ENCODE data around the gene ASPM. TPM values are rescaled to one million over a fixed set of nuclear protein-coding genes. Genes with fewer than 3 reads are reported as not detected.
"Not testable (repeated sequence)": the region's sequence is repeated elsewhere in the genome, so short reads cannot be mapped to it uniquely, and the experiment has no call there.

ASPM gene
- total RNA-seq, 1 donor from 2014 or later = 146 TPM

DNA sequence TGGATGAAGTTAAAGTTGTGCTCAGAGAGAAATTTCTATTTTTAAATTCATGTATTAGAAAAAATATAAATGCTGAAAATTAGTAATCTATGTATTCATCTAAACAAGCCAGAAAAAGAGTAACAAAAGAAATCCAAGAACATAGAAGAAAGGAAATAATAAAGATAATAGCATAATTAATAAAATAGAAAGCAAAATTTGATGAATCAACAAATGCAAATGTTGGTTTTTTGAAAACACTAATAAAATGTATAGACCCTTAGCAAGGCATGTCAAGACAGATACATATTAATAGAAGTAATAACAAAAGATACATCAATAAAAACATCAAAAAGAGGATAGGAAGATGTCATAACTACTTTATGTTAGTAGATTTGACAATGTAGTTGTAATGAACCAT lies 97.4 kb downstream of the ASPM start:
- no peak overlapping the region for H3K4me2 ChIP-seq
- no peaks in the 10 kb centered on the region for H3K36me3 Mint-ChIP-seq
- H3K4me3 ChIP-seq = no peak overlapping the region
- H3K27ac ChIP-seq = no peak overlapping the region
- H3K27ac Mint-ChIP-seq = no peak overlapping the region
- H2AFZ ChIP-seq (replicated peaks) = no peak overlapping the region
- no peaks in the 10 kb centered on the region for H3K27me3 ChIP-seq
- no peak overlapping the region for H3K4me3 Mint-ChIP-seq
- H3K36me3 ChIP-seq = no peaks in the 10 kb centered on the region
- H3F3A ChIP-seq (ENCODE audit: low read depth) = no peaks in the 10 kb centered on the region
- H4K20me1 ChIP-seq (ENCODE audit: low read depth) = no peaks in the 10 kb centered on the region
- H3K27me3 Mint-ChIP-seq (ENCODE audit: insufficient read depth, low read depth) = no peaks in the 10 kb centered on the region
- no peaks in the 10 kb centered on the region for H3K4me1 ChIP-seq
- TF ChIP-seq EZH2 (IDR thresholded peaks at IDR 0.05) = no peak
- TF ChIP-seq, protein P1, sequence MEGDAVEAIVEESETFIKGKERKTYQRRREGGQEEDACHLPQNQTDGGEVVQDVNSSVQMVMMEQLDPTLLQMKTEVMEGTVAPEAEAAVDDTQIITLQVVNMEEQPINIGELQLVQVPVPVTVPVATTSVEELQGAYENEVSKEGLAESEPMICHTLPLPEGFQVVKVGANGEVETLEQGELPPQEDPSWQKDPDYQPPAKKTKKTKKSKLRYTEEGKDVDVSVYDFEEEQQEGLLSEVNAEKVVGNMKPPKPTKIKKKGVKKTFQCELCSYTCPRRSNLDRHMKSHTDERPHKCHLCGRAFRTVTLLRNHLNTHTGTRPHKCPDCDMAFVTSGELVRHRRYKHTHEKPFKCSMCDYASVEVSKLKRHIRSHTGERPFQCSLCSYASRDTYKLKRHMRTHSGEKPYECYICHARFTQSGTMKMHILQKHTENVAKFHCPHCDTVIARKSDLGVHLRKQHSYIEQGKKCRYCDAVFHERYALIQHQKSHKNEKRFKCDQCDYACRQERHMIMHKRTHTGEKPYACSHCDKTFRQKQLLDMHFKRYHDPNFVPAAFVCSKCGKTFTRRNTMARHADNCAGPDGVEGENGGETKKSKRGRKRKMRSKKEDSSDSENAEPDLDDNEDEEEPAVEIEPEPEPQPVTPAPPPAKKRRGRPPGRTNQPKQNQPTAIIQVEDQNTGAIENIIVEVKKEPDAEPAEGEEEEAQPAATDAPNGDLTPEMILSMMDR (IDR thresholded peaks at IDR 0.05) = no peak
- TF ChIP-seq EZH2phosphoT487 (IDR thresholded peaks at IDR 0.05) = no peak
- H3K79me2 ChIP-seq (ENCODE audit: low read depth) = no peaks in the 10 kb centered on the region
- no peak overlapping the region for H3K9ac ChIP-seq
- no peak for DNase-seq (ENCODE audit: low spot score)
- no peaks in the 10 kb centered on the region for H3K4me1 Mint-ChIP-seq
- no peaks in the 10 kb centered on the region for H3K9me3 Mint-ChIP-seq
- H3K9me3 ChIP-seq (ENCODE audit: low read depth) = no peaks in the 10 kb centered on the region

DNA sequence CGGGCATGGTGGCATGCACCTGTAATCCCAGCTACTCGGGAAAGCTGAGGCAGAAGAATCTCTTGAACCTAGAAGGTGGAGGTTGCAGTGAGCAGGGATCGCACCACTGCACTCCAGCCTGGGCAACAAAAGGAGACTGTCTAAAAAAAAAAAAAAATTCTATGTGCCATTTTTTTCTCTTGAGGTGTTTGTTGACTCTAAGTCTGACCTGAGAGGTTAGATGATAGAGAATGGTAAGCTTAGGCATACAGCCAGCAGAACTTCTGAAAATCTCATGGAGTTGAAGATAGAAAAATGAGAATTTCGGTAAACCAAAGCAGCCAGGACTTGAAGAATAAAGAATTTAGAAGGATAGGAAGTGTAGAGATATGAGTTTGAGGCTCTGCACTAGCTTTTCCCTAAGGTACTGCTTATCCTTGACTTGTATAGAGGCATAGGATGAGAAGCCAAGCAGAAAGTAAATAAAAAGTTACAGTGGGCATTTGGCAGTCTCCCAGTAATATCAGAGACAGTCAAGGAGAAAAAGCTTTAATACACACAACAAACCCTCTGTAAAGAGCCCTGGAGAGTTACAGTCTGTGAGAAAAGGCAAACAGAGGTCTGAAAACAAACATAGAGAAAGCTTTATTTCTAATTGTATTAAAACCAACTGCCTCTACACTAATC lies 103.7 kb downstream of the ASPM start:
- no peaks in the 10 kb centered on the region for H3K27me3 Mint-ChIP-seq (ENCODE audit: insufficient read depth, low read depth)
- Histone ChIP-seq H3K9ac (no peak overlapping the region), H2AFZ (replicated peaks) (no peak overlapping the region), H3K4me2 (no peak overlapping the region), H4K20me1 (ENCODE audit: low read depth) (no peaks in the 10 kb centered on the region), H3K27ac (no peak overlapping the region), H3K4me3 (no peak overlapping the region), H3K4me1 (no peaks in the 10 kb centered on the region), H3K79me2 (ENCODE audit: low read depth) (no peaks in the 10 kb centered on the region), H3F3A (ENCODE audit: low read depth) (no peaks in the 10 kb centered on the region), H3K27me3 (no peaks in the 10 kb centered on the region), H3K36me3 (no peaks in the 10 kb centered on the region), H3K9me3 (ENCODE audit: low read depth) (no peaks in the 10 kb centered on the region)
- H3K9me3 Mint-ChIP-seq = no peaks in the 10 kb centered on the region
- TF ChIP-seq EZH2phosphoT487 (IDR thresholded peaks at IDR 0.05) = no peak
- DNase-seq (ENCODE audit: low spot score) = no peak
- no peaks in the 10 kb centered on the region for H3K36me3 Mint-ChIP-seq
- no peak overlapping the region for H3K27ac Mint-ChIP-seq
- H3K4me3 Mint-ChIP-seq = no peak overlapping the region
- no peaks in the 10 kb centered on the region for H3K4me1 Mint-ChIP-seq

DNA sequence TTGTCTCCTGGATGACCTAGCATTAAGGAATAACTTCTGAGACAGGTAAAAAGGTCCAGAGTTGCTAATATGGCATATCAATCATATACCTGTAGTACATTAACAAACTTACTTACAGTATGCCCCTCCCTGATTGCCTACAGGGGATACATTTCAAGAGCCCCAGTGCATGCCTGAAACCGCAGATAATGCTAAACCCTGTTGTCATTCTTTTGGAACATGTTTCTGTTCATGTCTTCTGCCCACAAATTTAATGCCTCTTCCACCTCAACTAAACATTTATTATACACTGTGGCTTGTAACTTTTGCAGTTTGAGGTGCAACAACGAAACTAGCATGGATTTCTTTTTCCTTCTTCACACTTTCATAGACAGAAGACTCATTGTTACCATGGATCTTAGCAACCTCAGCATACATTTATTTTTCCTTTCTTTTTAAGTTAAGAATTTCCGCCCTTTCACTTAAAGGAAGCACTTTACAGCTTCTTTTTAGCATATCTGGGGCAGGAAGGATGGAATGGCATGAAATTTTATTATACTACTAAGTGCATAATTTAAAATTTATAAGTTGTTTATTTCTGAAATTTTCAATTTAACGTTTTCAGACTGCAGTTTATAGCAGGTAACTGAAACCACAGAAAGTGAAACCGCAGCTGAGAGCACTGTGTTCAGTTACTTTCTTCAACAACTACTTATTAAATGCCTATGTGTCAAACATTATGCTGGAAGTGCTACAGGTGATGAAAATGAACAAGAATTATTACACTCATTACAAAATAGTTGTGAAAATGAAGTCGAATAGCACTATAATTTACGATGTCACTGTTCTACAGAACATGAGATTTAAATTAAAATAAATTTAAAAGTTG lies 104.7 kb downstream of the ASPM start:
- H3K4me3 ChIP-seq = no peak overlapping the region
- no peak overlapping the region for H3K27ac Mint-ChIP-seq
- DNase-seq (ENCODE audit: low spot score) = no peak
- no peaks in the 10 kb centered on the region for H4K20me1 ChIP-seq (ENCODE audit: low read depth)
- no peaks in the 10 kb centered on the region for H3K9me3 ChIP-seq (ENCODE audit: low read depth)
- H3K4me1 ChIP-seq = no peaks in the 10 kb centered on the region
- no peaks in the 10 kb centered on the region for H3K36me3 Mint-ChIP-seq
- no peaks in the 10 kb centered on the region for H3K36me3 ChIP-seq
- H3K27me3 Mint-ChIP-seq (ENCODE audit: insufficient read depth, low read depth) = no peaks in the 10 kb centered on the region
- H3F3A ChIP-seq (ENCODE audit: low read depth) = no peaks in the 10 kb centered on the region
- no peak overlapping the region for H2AFZ ChIP-seq (replicated peaks)
- H3K79me2 ChIP-seq (ENCODE audit: low read depth) = no peaks in the 10 kb centered on the region
- H3K4me3 Mint-ChIP-seq = no peak overlapping the region
- no peak overlapping the region for H3K9ac ChIP-seq
- no peak for TF ChIP-seq EZH2phosphoT487 (IDR thresholded peaks at IDR 0.05)
- TF ChIP-seq, protein P1 (IDR thresholded peaks at IDR 0.05) = no peak
- no peak for TF ChIP-seq EZH2 (IDR thresholded peaks at IDR 0.05)
- no peaks in the 10 kb centered on the region for H3K27me3 ChIP-seq
- no peaks in the 10 kb centered on the region for H3K4me1 Mint-ChIP-seq
- no peaks in the 10 kb centered on the region for H3K9me3 Mint-ChIP-seq
- H3K27ac ChIP-seq = no peak overlapping the region
- no peak overlapping the region for H3K4me2 ChIP-seq

DNA sequence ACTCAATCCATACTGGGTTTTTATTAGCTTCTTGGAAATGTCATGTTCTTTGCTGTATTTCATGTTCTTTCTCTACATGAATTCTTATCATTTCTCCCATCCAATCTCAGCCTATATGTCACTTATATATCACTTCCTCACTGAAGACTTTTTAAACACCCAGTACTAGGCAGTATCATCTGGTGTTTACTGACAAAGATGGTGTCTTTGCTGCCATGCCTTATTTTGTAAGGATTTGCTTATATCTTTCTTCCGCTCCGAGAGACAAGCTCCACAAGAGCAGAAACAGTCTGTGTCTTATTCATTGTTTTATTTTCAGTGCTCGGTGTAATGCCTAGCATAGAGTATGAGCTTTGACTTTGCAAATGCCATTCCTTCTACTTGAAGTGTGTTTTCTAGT lies 109.6 kb downstream of the ASPM start:
- Histone ChIP-seq H3K36me3 (no peaks in the 10 kb centered on the region), H3F3A (ENCODE audit: low read depth) (no peaks in the 10 kb centered on the region), H4K20me1 (ENCODE audit: low read depth) (no peaks in the 10 kb centered on the region), H3K27me3 (no peaks in the 10 kb centered on the region), H3K27ac (no peak overlapping the region), H3K4me1 (no peaks in the 10 kb centered on the region), H3K9ac (no peak overlapping the region), H3K4me3 (no peak overlapping the region), H3K79me2 (ENCODE audit: low read depth) (no peaks in the 10 kb centered on the region), H3K9me3 (ENCODE audit: low read depth) (no peaks in the 10 kb centered on the region), H3K4me2 (no peak overlapping the region), H2AFZ (replicated peaks) (no peak overlapping the region)
- Mint-ChIP-seq H3K4me1 (no peaks in the 10 kb centered on the region), H3K27me3 (ENCODE audit: insufficient read depth, low read depth) (no peaks in the 10 kb centered on the region), H3K27ac (no peak overlapping the region), H3K4me3 (no peak overlapping the region), H3K36me3 (no peaks in the 10 kb centered on the region), H3K9me3 (no peaks in the 10 kb centered on the region)
- DNase-seq (ENCODE audit: low spot score) = no peak
- TF ChIP-seq, protein P1 (IDR thresholded peaks at IDR 0.05) = no peak
- TF ChIP-seq EZH2 (IDR thresholded peaks at IDR 0.05) (no peak), EZH2phosphoT487 (IDR thresholded peaks at IDR 0.05) (no peak)

DNA sequence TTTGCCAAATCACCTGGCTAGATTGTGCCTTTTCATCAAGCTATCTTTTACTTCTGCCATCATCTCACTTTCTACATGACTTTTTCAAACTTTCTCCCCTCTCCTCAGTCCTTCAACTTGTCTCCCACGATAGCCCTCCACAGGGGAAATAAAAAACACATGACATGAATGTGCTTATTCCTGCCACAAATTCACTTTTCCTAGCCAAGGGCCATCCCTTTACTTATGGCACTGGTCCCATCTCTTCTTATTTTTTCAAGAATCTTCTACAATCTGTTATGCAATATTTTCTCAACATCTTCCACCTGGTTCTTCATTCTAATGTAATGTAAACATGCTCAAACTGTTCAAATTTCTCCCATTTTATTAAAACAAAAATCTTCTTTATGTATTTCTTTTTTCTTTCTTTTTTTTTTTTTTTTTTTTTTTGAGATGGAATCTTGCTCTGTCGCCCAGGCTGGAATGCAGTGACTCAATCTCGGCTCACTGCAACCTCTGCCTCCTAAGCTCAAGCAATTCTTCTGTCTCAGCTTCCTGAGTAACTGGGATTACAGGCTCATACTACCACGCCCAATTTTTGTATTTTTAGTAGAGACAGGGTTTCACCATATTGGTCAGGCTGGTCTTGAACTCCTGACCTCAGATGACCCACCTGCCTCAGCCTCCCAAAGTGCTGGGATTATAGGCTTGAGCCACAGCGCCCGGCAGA lies 111.7 kb downstream of the ASPM start:
- H3K27ac ChIP-seq; H4K20me1 ChIP-seq (ENCODE audit: low read depth); H3K27me3 Mint-ChIP-seq (ENCODE audit: insufficient read depth, low read depth); H3K27ac Mint-ChIP-seq; H3K36me3 ChIP-seq; H3K36me3 Mint-ChIP-seq; H3K4me1 ChIP-seq; H3K9me3 ChIP-seq (ENCODE audit: low read depth); H2AFZ ChIP-seq (replicated peaks); H3K9ac ChIP-seq; DNase-seq (ENCODE audit: low spot score); H3K4me3 ChIP-seq; H3K27me3 ChIP-seq; H3K4me1 Mint-ChIP-seq; H3K4me2 ChIP-seq; H3F3A ChIP-seq (ENCODE audit: low read depth); H3K79me2 ChIP-seq (ENCODE audit: low read depth); H3K9me3 Mint-ChIP-seq; H3K4me3 Mint-ChIP-seq: not testable (repeated sequence)
